Measurements from ENCODE around the gene SCRN2. TPM values are rescaled to one million over a fixed set of nuclear protein-coding genes. Genes with fewer than 3 reads are reported as not detected.

The SCRN2 gene
- total and polyA plus RNA-seq, 2 of the 8 experiments (the other 6 are each of a cell fraction or from before 2014, with no cell fraction given), result 24.4 to 42.3 TPM

- H2BK5ac ChIP-seq (ENCODE audit: low read depth, low read length), result no peak overlapping the region
- 72% methylated on average over 9 of the region's 9 CpGs; no CpG with 5 or more reads in 1 of the 2 experiments for WGBS, 2 experiments (ENCODE audit: extremely low coverage in 1 of 2, insufficient coverage in 1 of 2, insufficient read length in 1 of 2, insufficient replicate concordance in 2 of 2, low coverage in 1 of 2, low lambda C conversion rate in 2 of 2, missing lambda C conversion rate in 1 of 2)
These were observed 42.7 kb upstream of the SCRN2 start for GRCh38 chr17:47883589-47884426.

More at GRCh38 chr17:47883589-47884426, 42.7 kb upstream of the SCRN2 start:
- FAIRE-seq (no peak), DNase-seq (ENCODE audit: low read depth in 1 of 2, low spot score in 2 of 2) (no peak)
- no peak overlapping the region for H3K4ac ChIP-seq (replicated peaks; ENCODE audit: insufficient read length, low read depth, low read length)
- H3K14ac ChIP-seq (ENCODE audit: insufficient read length), result no peak overlapping the region
- H2BK15ac ChIP-seq (ENCODE audit: low read length), result no peak overlapping the region
- no peak overlapping the region for H3K4me3 ChIP-seq (ENCODE audit: extremely low read depth in 1 of 4, insufficient read depth in 2 of 4, low read depth in 3 of 4, low read length in 4 of 4)
- no peaks in the 10 kb centered on the region for H4K20me1 ChIP-seq (replicated peaks in 1 of 2; ENCODE audit: control insufficient read depth in 1 of 2, insufficient read depth in 2 of 2, low read length in 2 of 2)
- no peak overlapping the region for H4K91ac ChIP-seq (replicated peaks; ENCODE audit: insufficient read length, low read length)
- no peaks in the 10 kb centered on the region for H3K9me3 ChIP-seq (ENCODE audit: insufficient read depth in 2 of 2, low read depth in 1 of 2, low read length in 1 of 2)
- no peaks in the 10 kb centered on the region for H3K79me1 ChIP-seq (ENCODE audit: low read depth, low read length)
- H2BK12ac ChIP-seq (ENCODE audit: low read depth, low read length), result 0 out of 2 replicates have a peak overlapping the region, but pooled peaks have one; percentile 39
- H4K8ac ChIP-seq (ENCODE audit: extremely low read depth, insufficient read depth, low read length), result no peak overlapping the region
- H3K27me3 ChIP-seq (replicated peaks in 1 of 4; ENCODE audit: control insufficient read depth in 3 of 4, extremely low read depth in 1 of 4, insufficient read depth in 3 of 4, low read length in 3 of 4), result no peaks in the 10 kb centered on the region
- H3K79me2 ChIP-seq (ENCODE audit: control insufficient read depth in 1 of 2, insufficient read depth in 2 of 2, low read length in 2 of 2), result no peaks in the 10 kb centered on the region
- H3K9ac ChIP-seq (replicated peaks in 1 of 4; ENCODE audit: extremely low read depth in 1 of 4, low read depth in 3 of 4, low read length in 3 of 4), result no peak overlapping the region
- no peak overlapping the region; the same call in 1 of the 2 replicates for H3K18ac ChIP-seq (ENCODE audit: extremely low read depth, low read length)
- no peak overlapping the region for H2AK5ac ChIP-seq (ENCODE audit: low read depth, low read length)
- H2BK120ac ChIP-seq (replicated peaks; ENCODE audit: low read depth, low read length), result peak overlapping the region; percentile 33
- no peaks in the 10 kb centered on the region for H3K23me2 ChIP-seq (ENCODE audit: low read depth, low read length)
- ChIA-PET POLR2A (ENCODE audit: partially characterized antibody) (interaction anchor here (1.0 to 2.8 kb wide), 11 partner anchors 11 to 165 kb away, joined by 3 to 17 read pairs (median 5); partner anchors contain the start of genes LRRC46, MRPL10, NFE2L1 and SCRN2), CTCF (ENCODE audit: partially characterized antibody) (interaction anchor here (0.6 to 18.8 kb wide), 12 partner anchors 9 to 720 kb away, joined by 3 to 1206 read pairs (median 4); partner anchors contain the start of genes SCRN2 and SP6)
- H3K4me2 ChIP-seq (ENCODE audit: insufficient read depth in 1 of 2, low read depth in 2 of 2, low read length in 2 of 2), result no peak overlapping the region
- H3K27ac ChIP-seq (ENCODE audit: low read depth, low read length), result no peak overlapping the region
- no peak overlapping the region for H2BK20ac ChIP-seq (ENCODE audit: low read length)
- no peaks in the 10 kb centered on the region for H3K36me3 ChIP-seq (ENCODE audit: control insufficient read depth in 2 of 4, insufficient read depth in 4 of 4, low read length in 3 of 4)
- no peak overlapping the region for H4K5ac ChIP-seq (ENCODE audit: insufficient read length, low read depth, low read length)
- no peak overlapping the region for H3K23ac ChIP-seq (ENCODE audit: insufficient read length)
- TF ChIP-seq RXRA (IDR thresholded peaks at IDR 0.05; ENCODE audit: insufficient read depth, low read depth, low read length) (no peak), PHF8 (conservative IDR thresholded peaks at IDR 0.05; ENCODE audit: low read depth, low read length) (no peak), SIN3A (conservative IDR thresholded peaks at IDR 0.05 in 1 of 2, IDR thresholded peaks at IDR 0.05 in 1 of 2; ENCODE audit: low read depth in 1 of 2, low read length in 2 of 2) (no peak), SP4 (IDR thresholded peaks at IDR 0.05; ENCODE audit: low read length) (no peak)
- H3K56ac ChIP-seq (replicated peaks; ENCODE audit: insufficient read length, low read depth, low read length), result no peak overlapping the region
- peaks cover 0 to 14% (median 9%) of the 10 kb centered on the region in 4 experiments; a peak in 6 of 7 replicates for H3K4me1 ChIP-seq (replicated peaks in 1 of 4; ENCODE audit: control insufficient read depth in 3 of 4, insufficient read depth in 4 of 4, low read length in 3 of 4)
- H2AFZ ChIP-seq (ENCODE audit: low read length), result no peak overlapping the region

Data from H1 (cell line).